Stimulated activated CD8-positive, alpha-beta memory T cell treated with anti-CD3 and anti-CD28 coated beads, Interleukin-12 subunit alpha, Interleukin-12 subunit beta, amount 100 ng/mL, for 24 hours (primary cell): ENCODE data around the gene EYS.
"Not testable (repeated sequence)": the region's sequence is repeated elsewhere in the genome, so short reads cannot be mapped to it uniquely, and the experiment has no call there.

ENCODE experiments used
- DNase-seq: peaks from one replicate; pipeline ENCODE4 v3.0.0-alpha.2; 2020; ENCODE audit errors: extremely low read depth

The EYS gene

DNA sequence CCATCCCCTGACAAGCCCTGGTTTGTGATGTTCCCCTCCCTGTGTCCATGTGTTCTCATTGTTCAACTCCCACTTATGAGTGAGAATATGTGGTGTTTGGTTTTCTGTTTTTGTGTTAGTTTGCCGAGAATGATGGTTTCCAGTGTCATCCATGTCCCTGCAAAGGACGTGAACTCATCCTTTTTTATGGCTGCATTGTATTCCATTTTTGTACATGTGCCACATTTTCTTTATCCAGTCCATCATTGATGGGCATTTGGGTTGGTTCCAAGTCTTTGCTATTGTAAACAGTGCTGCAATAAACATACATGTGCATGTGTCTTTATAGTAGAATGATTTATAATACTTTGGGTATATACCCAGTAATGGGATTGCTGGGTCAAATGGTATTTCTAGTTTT lies 1468.1 kb downstream of the EYS start:
- DNase-seq: not testable (repeated sequence)

DNA sequence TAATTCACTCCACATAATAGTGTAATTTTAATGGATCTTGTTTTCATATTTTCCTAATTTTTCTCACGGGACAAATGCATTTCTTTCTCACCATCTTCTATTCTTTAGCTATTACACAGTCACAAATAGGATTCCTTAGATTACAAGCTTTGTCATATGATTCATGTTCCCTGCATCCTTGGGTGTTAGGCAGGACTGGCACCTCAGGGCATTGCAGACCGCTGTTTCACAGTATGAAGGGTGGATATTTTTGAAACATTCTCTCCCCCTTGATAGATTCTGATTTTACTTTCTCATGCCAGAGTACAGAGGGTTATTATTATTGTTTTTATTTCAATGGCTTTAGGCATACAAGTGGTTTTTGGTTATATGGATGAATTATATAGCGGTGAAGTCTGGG lies 1469.0 kb downstream of the EYS start:
- no peak for DNase-seq

DNA sequence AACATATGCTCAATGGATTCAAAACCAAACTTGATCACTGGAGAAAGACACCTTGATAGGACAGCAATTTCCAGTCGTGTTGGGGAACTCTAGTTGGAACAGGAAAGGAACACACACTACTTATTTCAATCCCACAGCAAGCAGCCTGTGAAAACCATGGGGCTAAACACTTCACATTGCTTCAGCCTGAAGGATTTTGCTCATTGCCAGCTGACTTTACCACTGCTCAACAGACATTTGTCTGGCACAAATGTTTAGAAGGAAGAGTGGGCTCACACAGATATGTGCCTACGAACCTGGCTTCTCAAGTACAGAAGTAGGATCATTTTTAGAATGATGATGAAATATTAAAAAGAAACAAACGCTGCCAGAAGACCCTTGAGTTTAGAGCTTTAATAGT lies 1473.3 kb downstream of the EYS start:
- no peak for DNase-seq

DNA sequence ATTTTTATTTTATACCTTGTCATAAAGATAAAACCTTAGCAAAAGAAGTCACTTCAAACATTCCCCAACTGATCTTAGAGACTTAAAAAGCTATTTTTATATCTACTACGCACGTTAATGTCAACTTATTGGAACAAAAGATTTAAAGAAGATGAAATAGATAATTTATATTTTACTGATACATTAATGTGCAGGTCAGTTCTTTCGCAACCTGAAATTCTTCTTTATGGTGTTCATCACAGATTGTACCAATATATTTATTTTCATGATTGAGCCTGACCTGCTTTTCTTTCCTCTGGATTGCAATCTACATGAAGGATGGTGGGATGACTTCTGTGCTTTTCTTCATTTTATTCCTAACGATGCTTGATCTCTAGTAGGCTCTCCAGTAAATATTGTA lies 1475.1 kb downstream of the EYS start:
- DNase-seq: no peak

DNA sequence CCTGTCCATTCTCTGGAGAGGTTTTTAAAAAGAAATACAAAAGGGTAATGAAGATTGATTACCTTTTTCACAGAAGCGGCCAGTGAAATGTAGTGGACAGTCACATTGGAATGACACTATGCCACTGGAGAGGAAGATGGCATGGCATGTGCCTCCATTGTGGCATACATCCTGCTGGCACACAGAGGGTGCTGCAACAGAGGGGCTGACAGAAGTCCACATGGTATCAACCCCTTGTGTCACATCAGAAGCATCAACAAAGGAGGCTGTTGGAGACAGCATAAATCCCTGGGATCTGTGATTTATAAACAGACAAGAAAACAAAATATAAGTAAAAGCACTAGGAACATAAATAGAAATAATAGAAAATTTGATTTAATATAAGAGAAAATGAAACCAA lies 1476.5 kb downstream of the EYS start:
- no peak for DNase-seq

DNA sequence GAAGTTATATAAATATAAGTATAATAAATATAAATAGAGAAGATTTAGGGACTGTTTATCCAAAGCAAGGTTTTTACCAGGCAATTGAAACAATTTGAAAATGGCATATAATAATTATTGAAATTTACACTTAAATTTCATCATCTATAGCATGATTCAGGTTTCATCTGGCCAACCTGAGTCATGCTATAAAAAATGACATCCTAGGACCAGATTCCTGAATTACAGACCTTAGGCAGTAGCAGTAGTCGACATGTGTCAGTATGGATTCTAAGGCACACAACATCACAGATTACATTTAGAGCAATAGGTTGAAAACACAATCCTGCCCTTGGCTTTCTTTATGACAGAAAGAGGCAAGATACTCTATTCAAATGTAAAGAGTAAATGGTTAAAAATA lies 1479.2 kb downstream of the EYS start:
- DNase-seq: no peak

DNA sequence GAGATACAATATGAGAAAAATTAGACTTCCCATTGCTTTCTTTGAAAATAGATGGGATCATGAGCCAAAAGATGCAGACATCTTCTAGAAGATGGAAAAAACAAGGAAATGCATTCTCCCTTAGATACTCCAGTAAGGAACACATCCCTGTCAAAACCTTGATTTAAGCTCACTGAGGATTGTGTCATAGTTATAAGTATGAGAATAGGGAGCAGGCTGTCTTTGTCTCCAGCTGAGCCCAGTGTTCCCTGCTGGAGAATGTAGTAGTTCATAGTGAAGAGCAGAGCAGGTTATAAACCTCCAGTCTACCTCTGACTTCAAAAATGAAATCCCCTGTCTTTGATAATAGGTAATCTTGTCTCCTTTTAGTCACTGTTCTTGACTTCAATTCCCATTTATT lies 1481.5 kb downstream of the EYS start:
- no peak for DNase-seq

DNA sequence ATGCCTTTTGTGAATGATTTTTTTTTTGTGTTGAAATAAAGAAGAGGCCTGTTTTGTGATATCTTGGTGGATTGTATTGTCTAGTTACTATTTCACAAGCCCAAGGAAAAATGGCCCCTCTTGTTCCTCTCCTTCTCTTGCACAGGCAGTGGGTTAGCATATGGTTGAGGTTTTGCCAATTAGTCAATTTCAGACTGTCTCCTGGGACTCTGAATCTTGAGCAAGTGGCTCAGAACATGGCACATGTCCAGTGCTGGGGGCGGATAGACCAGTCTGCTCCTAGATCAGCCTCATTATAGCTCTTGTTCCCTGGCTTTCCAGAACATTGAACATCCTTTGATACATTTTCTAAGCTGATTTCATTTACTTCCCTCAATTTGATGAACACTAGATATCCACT lies 1482.2 kb downstream of the EYS start:
- DNase-seq: no peak

DNA sequence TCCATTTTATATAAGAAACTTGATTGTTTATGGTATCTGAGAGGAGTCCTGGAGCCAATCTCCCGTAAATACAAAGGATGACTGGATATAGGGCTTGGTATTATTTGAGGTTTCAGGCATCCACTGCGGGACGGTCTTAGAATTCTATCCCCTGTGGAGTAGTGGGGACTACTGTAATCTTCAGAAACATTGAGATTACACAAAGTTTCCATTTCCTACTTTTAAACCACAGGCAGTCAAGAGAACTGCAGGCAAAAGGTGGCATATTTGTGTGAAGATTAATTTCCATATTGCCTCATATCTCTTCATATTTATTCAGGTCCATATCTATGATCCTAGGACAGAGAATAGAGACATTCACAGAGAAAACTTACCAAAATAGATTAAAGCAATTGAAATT lies 1485.2 kb downstream of the EYS start:
- no peak for DNase-seq

DNA sequence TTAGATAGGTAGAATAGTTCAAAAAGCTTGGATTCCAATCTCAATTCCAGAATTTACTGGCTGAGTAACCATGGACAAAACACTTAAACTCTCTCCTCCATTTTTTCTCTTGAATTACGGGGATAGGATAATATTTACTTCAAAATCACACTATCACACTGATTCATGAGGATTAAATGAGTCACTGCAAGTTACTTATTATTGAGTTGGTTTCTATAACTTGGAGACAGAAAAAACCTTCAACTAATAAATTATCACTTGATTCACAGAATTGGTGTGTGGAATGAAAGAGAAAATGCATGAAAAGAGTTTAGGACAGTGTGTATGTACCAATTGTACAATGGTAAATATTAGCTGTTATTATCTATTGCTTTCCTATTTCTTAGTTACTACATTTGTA lies 1486.2 kb downstream of the EYS start:
- DNase-seq: no peak

DNA sequence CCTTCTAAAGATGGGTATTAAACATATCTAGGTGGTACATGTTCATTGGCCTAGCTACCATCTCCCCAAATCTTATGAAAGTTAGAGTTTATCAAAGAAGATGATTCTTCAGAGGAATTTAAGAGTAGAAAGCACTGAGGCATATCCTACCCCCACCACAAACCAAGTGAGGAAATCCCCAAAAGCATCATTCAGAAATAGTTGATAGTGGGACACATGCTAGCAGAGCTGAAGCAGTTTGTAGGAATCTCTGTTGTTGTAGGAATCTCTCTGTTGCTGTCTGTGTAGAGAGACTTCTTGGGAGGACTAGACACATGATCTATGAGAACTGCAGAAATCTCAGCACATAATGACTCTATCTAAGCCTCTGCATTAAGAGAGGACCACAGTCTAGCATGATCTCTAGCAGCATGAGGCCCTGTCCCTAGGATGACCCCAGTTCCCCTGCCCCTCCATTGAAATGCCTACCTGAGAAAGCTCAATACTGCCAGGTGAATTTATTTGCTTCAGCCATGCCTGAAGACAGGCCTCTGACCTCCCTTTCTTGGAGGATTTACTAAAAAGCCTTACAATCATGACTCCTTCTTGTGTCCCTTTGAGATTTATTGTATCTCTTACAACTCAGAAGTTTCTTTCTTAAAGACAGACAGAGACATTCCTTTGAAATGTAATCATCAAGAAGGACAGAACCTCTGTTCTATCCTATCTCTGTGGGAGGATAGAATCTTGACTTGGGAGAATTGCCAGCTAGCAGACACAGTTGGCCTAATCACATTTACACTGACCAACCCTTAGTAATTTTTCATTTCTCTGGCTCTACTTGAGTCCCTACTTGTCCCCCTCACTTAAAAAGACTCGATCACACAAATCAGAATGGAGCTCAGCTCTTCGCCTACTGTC lies 1489.1 kb downstream of the EYS start:
- DNase-seq: no peak

DNA sequence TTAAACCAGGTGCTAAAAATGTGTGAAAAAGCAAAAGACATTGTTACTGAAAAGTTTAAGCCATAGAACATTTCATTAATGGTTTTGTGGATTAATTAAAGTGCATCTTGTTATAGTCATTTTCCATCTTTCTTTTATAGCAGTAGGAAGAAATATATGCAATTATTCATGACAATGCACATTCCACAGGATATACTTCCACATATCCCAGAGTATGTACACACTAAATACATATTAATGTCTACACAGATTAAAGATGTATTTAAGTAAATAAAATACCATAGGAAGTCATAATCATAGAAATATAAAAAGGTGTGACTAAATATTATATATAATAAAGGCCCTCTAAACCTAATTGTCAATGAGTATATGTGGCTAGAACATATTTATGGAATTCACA lies 1492.7 kb downstream of the EYS start:
- no peak for DNase-seq

DNA sequence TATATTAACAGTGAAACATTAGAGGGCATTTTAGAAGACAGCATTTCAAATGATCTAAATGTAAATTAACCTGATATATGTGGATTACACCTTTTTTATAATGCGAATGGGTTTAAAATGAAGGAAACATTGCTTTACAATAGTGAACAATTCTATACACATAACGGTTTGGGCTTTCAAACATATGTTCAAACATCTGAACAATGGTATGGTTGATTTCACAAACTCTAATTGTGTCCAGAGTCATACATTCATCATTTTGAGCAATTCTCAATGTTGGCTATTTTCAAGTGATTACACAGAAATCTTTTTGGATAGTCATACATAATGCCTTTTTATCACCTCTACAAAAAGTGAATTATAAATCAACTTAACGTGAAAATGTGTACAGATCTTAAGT lies 1493.3 kb downstream of the EYS start:
- no peak for DNase-seq

DNA sequence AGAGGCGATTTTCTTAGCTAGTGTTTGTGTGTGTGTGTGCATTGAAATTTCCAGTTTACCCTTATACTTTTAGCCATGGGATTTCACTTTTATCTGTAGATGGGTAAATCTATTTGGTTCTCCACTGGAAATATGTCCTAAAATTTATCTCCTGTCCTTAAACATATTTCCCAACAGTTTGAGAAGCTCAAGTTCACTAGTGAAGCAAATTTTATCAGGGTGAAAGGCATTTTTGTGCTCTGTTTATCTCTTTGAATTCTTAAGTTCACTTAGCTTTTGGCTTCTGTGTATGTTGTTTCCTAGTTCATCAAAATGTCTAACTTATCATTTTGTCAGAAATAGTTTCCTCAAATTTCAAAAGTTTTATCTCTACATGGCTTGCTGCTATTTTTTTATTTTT lies 1509.8 kb downstream of the EYS start:
- no peak for DNase-seq

DNA sequence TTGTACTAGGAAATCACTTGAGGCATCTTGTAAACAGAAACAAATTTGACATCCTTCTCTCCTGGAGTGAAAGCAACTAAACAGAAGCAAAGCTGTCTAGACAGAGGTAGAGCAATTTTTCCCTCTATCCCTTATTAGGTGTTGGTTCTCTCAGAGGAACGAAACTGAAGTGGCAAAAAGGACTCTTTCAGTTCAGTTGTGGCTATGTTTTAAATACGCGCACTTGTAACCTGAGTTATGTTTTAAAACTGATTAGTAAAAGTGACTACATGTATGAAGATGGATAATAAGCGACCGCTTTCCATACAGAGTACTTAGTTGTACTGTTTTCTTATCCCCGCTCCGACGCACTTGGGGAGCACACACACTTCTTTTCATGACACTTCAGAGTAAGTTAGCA lies 1520.4 kb downstream of the EYS start:
- DNase-seq: no peak

DNA sequence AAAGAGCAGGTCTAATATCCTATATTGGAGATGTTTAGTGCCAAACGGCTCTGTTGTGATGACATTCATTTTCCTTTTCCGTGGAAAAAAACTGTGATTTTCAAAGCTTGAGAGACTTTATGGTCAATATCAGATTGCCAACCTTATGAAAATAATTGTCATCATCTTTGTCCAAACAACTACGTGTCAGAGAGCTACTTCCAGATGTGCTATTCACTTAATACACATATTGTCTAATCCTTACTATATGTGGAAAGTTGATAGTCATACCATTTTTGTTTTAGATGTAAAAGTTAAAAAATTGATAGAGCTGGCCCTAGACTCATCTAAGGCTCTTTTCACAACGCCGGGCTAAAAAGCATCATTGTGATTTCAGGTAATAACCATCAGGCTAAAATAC lies 1521.4 kb downstream of the EYS start:
- no peak for DNase-seq

DNA sequence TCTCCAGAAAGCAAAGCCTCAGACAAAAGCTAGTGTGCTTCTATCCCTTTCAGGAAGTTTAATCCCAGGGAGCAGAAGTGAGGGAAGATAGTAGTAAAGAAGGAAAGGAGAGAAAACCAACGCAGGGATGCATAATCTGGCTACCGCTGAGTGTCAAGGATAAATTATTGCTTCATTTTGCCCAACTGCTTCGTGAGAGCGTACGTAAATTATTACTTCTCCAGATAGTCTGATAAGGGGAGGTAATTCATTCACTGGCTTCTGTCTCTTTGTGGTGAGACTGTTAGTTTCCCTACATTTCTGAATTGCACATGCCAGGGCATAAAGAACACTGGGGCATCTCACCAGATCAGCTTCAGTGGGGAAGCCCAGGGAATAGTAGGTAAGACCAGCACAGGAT lies 1531.7 kb downstream of the EYS start:
- DNase-seq: no peak

DNA sequence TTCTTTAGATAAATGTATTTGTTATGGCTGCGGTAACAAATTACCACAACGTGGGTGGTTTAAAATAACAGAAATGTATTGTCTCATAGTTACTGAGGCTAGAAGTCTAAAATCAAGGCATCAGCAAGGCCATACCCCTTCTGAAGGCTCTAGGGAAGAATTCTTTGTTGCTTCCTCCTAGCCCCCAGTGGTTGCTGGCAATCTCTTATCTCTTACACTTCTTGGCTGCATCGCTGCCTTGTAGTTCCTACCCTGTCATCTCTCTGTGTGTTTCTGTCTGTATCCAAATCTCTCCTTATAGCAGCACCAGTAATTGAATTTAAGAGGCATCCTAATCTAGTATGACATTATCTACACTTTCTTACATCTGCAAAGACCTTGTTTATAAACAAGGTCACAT lies 1536.7 kb downstream of the EYS start:
- no peak for DNase-seq

DNA sequence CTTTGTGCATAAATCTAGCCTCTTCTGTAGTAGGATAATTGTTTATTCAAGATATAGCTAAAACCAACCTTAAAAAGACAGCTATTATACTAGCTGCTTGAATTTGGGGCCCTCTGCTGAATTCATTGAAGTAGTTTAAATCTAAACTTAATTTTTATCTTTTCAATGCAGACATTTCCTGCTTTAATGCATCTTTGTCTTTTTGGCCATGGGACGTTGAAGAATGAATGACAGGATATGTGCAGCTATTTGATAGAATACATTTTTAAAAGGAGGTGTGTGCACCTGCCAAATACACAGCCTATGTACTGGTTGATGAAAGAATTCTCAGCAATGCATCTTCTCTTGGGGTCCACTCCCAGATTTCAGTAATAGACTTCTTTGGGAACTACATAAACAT lies 1546.5 kb downstream of the EYS start:
- no peak for DNase-seq

DNA sequence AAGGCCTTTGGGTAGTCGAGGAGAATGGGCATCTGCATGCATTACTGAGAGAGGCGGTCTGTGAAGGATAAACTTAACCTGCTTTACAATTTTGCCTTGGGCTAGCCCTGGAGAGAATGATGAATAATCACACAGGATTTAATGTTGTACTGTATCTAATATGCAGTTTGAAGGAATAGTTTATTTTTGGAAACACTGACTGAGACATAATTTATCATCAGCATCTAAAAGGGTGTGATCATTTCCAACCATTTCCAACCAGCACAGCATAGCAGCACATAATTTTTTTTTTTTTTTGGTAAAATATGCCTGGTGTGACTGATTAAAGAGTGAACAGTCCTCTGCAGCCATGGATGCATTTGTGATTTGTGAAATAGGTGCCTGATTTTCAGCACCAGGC lies 1552.0 kb downstream of the EYS start:
- DNase-seq: no peak

DNA sequence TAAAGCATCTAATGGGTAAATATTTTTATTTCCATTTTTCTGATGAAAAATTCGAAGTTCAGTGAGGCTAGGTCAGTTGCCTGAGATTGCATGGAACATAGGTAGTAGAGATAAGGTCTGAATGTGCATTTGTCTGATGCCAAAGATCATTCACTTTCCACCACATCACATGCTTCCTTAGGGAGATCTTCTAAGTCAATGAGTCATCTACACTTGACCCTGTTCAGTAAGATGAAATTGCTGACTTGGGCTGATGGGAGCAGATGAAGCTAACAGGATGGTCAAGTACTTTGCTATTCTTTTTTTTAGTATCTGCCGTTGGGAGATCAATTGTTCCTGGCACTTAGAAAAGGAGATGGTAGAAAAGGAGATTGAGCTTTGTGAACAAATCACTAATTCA lies 1560.2 kb downstream of the EYS start:
- no peak for DNase-seq

DNA sequence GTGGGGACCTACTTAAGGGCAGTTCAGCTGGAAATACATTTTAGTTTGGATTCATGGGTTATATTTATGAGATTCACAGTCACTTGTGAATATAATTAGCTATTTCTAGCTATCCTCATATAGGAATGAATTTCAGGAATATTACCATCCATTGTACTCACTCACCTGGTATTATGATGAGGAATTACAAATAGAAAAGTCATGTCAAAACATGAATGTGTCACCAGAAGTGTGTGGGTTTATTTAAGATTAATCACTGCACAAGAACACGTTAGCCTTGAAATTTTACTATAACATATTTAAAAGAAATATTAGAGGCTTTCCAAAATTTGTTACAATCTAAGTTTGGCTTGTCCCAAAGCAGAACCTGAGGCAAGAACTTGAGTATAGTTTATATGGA lies 1560.9 kb downstream of the EYS start:
- no peak for DNase-seq

DNA sequence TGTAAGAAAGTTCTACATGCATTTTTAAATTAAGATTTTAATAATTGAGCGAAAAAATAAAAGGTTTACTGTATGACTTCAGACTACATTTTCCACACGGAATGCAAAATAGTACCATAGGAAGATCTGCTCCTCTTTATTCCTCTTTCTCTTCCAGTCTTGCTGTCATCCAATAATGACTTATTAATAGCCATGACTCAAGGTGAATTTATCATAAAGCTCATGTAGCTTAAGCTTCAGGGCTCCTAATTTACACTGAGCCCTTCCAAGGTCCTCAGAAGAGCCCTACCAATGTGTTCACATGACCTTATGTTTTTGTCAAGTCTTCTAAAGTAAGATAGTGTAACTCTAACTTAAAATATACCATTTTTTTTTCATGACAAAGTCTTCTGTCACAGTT lies 1561.4 kb downstream of the EYS start:
- DNase-seq: no peak

DNA sequence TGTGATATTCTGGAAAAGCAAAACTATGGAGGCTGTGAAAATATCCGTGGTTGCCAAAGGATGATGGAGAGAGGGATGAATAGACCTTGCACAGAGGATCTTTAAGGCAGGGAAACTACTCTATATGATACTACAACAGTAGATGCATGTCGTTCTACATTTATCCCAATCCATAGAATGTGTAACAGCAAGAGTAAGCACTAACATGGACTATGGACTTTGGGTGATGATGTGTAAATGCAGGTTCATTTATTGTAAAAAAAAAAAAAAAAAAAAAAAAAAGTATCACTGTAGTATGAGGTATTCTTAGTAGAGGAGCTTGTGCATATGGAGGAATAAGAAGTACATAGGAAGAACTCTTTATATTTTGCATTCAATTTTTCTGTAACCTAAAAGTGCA lies 1563.9 kb downstream of the EYS start:
- DNase-seq: no peak
